HepG2 (cell line): ENCODE results near the gene FAM181A. TPM values are rescaled to one million over a fixed set of nuclear protein-coding genes. Genes with fewer than 3 reads are reported as not detected.

Source experiments
- CC2D1A ChIP-seq: sonication (generic); formaldehyde crosslinking; IDR thresholded peaks from 2 replicates; pipeline ENCODE4 v1.8.1; 2023; ENCODE audit warnings: mild to moderate bottlenecking, missing genetic modification reagents
- ELF4 ChIP-seq: sonication (generic); formaldehyde crosslinking; IDR thresholded peaks from 2 replicates; pipeline ENCODE4 v1.5.0; 2020; ENCODE audit warnings: missing genetic modification reagents, mild to moderate bottlenecking, moderate library complexity, borderline replicate concordance
- MIXL1 ChIP-seq: IDR thresholded peaks from 2 replicates; pipeline ENCODE4 v1.6.1; 2016
- NPAS2 ChIP-seq: sonication (generic); formaldehyde crosslinking; IDR thresholded peaks from 2 replicates; pipeline ENCODE4 v1.8.0; 2022; ENCODE audit warnings: mild to moderate bottlenecking, missing genetic modification reagents, borderline replicate concordance
- PATZ1 ChIP-seq: sonication (generic); formaldehyde crosslinking; IDR thresholded peaks from 2 replicates; pipeline ENCODE4 v1.4.0; 2020; ENCODE audit warnings: missing genetic modification reagents
- PBX2 ChIP-seq: IDR thresholded peaks from 2 replicates; pipeline ENCODE4 v1.6.1; 2016; ENCODE audit warnings: control low read depth
- PCBP1 ChIP-seq: fragments of 200-400 bp; formaldehyde crosslinking; IDR thresholded peaks from 2 replicates; pipeline ENCODE4 v1.6.1; 2017; ENCODE audit warnings: mild to moderate bottlenecking, low read depth, low read length, borderline replicate concordance
- POGK ChIP-seq: sonication (generic); formaldehyde crosslinking; conservative IDR thresholded peaks from 2 replicates; pipeline ENCODE4 v1.8.0; 2022; ENCODE audit warnings: mild to moderate bottlenecking, moderate library complexity, missing genetic modification reagents
- RBM22 ChIP-seq: fragments of 200-400 bp; formaldehyde crosslinking; optimal IDR thresholded peaks from 2 replicates; pipeline ENCODE3; 2017; ENCODE audit warnings: mild to moderate bottlenecking, low read length, moderate library complexity
- SALL1 ChIP-seq: sonication (generic); formaldehyde crosslinking; IDR thresholded peaks from 2 replicates; pipeline ENCODE4 v1.8.0; 2022; ENCODE audit warnings: mild to moderate bottlenecking, missing genetic modification reagents
- SMYD3 ChIP-seq: sonication (generic); formaldehyde crosslinking; IDR thresholded peaks from 2 replicates; pipeline ENCODE4 v1.8.1; 2023; ENCODE audit warnings: mild to moderate bottlenecking, missing genetic modification reagents
- SOX13 ChIP-seq, 3 experiments: fragments of 450-650 bp in 1 of 3; sonication (generic) in 1 of 3; formaldehyde crosslinking in 1 of 3; IDR thresholded peaks in 2 of 3; conservative IDR thresholded peaks in 1 of 3; 2 replicates each; pipeline versions ENCODE4 v1.5.0 to v1.6.1; 2016 to 2020; ENCODE audit warnings: antibody characterized with exemption in 1 of 3, mild to moderate bottlenecking in 1 of 3, missing compliant biosample characterization in 1 of 3, missing genetic modification reagents in 1 of 3, moderate library complexity in 1 of 3
- TMF1 ChIP-seq: sonication (generic); formaldehyde crosslinking; IDR thresholded peaks from 2 replicates; pipeline ENCODE4 v1.8.1; 2022; ENCODE audit warnings: low read depth, missing genetic modification reagents
- ZFP36 ChIP-seq: fragments of 150-350 bp; IDR thresholded peaks from 2 replicates; pipeline ENCODE4 v1.6.1; 2018; ENCODE audit warnings: borderline replicate concordance, low read length, low read depth; ENCODE audit not compliant: partially characterized antibody
- ZMAT3 ChIP-seq: sonication (generic); formaldehyde crosslinking; conservative IDR thresholded peaks from 2 replicates; pipeline ENCODE4 v1.7.0; 2021; ENCODE audit warnings: missing genetic modification reagents
- ZNF12 ChIP-seq: sonication (generic); formaldehyde crosslinking; IDR thresholded peaks from 2 replicates; pipeline ENCODE4 v1.5.0; 2020; ENCODE audit warnings: missing genetic modification reagents
- ZNF280D ChIP-seq: sonication (generic); formaldehyde crosslinking; IDR thresholded peaks from 2 replicates; pipeline ENCODE4 v1.5.1; 2020; ENCODE audit warnings: mild to moderate bottlenecking, missing genetic modification reagents
- ZNF562 ChIP-seq: sonication (generic); formaldehyde crosslinking; IDR thresholded peaks from 2 replicates; pipeline ENCODE4 v1.8.0; 2022; ENCODE audit warnings: missing genetic modification reagents, borderline replicate concordance
- polyA plus RNA-seq, 8 experiments: library from polyadenylated mRNA; depleted of rRNA in 3 of 8; stranded (reverse) in 7 of 8; unstranded in 1 of 8; fragments of >200 nt; fragmentation: Illumina TruSeq in 4 of 8; extraction: Trizol in 4 of 8; gene quantifications; 2 replicates each; pipeline versions ENCODE4 v1.2.1 to v1.2.3, GENCODE V29; 2011 to 2016; ENCODE audit warnings: low read depth in 4 of 8, missing spikeins in 1 of 8, mixed read lengths in 1 of 8; ENCODE audit not compliant: insufficient read depth in 1 of 8
- total RNA-seq, 5 experiments: library from RNA; depleted of rRNA; stranded (reverse); fragments of >200 nt; fragmentation: Illumina TruSeq; extraction: Trizol; gene quantifications; 2 replicates each; pipeline ENCODE4 v1.2.3, GENCODE V29; 2016; ENCODE audit warnings: low read depth in 1 of 5

FAM181A gene
- total and polyA plus RNA-seq, 2 of the 13 experiments (the other 11 are each of a cell fraction or from before 2014, with no cell fraction given) = 1.1 to 1.5 TPM

GRCh38 chr14:93959239-93960107 is 32.3 kb downstream of the FAM181A start (continued):
- no peak for TF ChIP-seq PCBP1
- no peak for TF ChIP-seq NPAS2 (CRISPR knock-in tag)
- TF ChIP-seq SALL1 = peak; percentile 95
- TF ChIP-seq ZNF280D (CRISPR knock-in tag) = peak; percentile 93
- no peak for TF ChIP-seq ELF4 (CRISPR knock-in tag)
- no peak for TF ChIP-seq RBM22
- TF ChIP-seq ZMAT3 (CRISPR knock-in tag) = peak; percentile 72
- TF ChIP-seq CC2D1A = no peak
- TF ChIP-seq SOX13 (IDR thresholded peaks at IDR 0.05) = peak; percentile 60
- TF ChIP-seq SOX13 (CRISPR knock-in tag; conservative IDR thresholded peaks at IDR 0.05 in 1 of 2, IDR thresholded peaks at IDR 0.05 in 1 of 2) = peak in 1 of 2 experiments; percentile 92; a peak in 2 of 4 replicates
- no peak for TF ChIP-seq SMYD3 (CRISPR knock-in tag)
- TF ChIP-seq POGK (CRISPR knock-in tag) = peak; percentile 81
- no peak for TF ChIP-seq TMF1 (CRISPR knock-in tag)
- no peak for TF ChIP-seq ZNF562 (CRISPR knock-in tag)
- TF ChIP-seq ZNF12 (CRISPR knock-in tag) = peak; percentile 58; the same call in 1 of the 2 replicates
- TF ChIP-seq PBX2 (CRISPR knock-in tag) = no peak
- TF ChIP-seq PATZ1 (CRISPR knock-in tag) = peak; percentile 86
- TF ChIP-seq MIXL1 (CRISPR knock-in tag) = peak; percentile 78
- no peak for TF ChIP-seq ZFP36
